ENCODE results near the gene NEK7. TPM values are rescaled to one million over a fixed set of nuclear protein-coding genes. Genes with fewer than 3 reads are reported as not detected.

NEK7 gene
- total RNA-seq, 4 donors from 2014 or later: 98.1 to 152 (median 118) TPM

GRCh38 chr1:198197285-198197684 is 40.5 kb downstream of the NEK7 start:
- no peak overlapping the region for H3K4me3 ChIP-seq
- TF ChIP-seq CTCF (IDR thresholded peaks at IDR 0.05 in 4 of 5, conservative IDR thresholded peaks at IDR 0.05 in 1 of 5): no peak
- TF ChIP-seq POLR2A (IDR thresholded peaks at IDR 0.05): no peak
- ATAC-seq (no peak), DNase-seq (no peak)
- intact Hi-C loops (cut with DNase I; ENCODE audit: low total_unique reads) (no loop called here), in situ Hi-C loops (cut with MboI; ENCODE audit: low sequenced_read_pairs in 4 of 4) (no loop called here)
- no peaks in the 10 kb centered on the region for H3K9me3 ChIP-seq
- H3K27ac ChIP-seq: no peak overlapping the region
- peaks cover 33 to 47% of the 10 kb centered on the region in 2 donors for H3K4me1 ChIP-seq
- H3K27me3 ChIP-seq: no peaks in the 10 kb centered on the region
- no peaks in the 10 kb centered on the region for H3K36me3 ChIP-seq

- no peak overlapping the region for H3K27ac ChIP-seq
- in situ Hi-C loops (cut with MboI; ENCODE audit: low sequenced_read_pairs in 4 of 4): no loop called here
- no peak for TF ChIP-seq POLR2A (IDR thresholded peaks at IDR 0.05)
- TF ChIP-seq CTCF (IDR thresholded peaks at IDR 0.05 in 4 of 5, conservative IDR thresholded peaks at IDR 0.05 in 1 of 5): no peak
These were observed 42.3 kb downstream of the NEK7 start for GRCh38 chr1:198199105-198199504.

GRCh38 chr1:198201956-198202784 is 45.4 kb downstream of the NEK7 start:
- in situ Hi-C loops (cut with MboI; ENCODE audit: low sequenced_read_pairs in 4 of 4): no loop called here
- intact Hi-C loops (cut with DNase I; ENCODE audit: low total_unique reads): no loop called here
- peaks cover 31 to 38% of the 10 kb centered on the region in 2 donors for H3K4me1 ChIP-seq

More at GRCh38 chr1:198199105-198199504, 42.3 kb downstream of the NEK7 start:
- DNase-seq (no peak), ATAC-seq (no peak)
- Histone ChIP-seq H3K27me3 (no peaks in the 10 kb centered on the region), H3K36me3 (no peaks in the 10 kb centered on the region), H3K4me3 (no peak overlapping the region), H3K4me1 (peaks cover 31 to 35% of the 10 kb centered on the region in 2 donors), H3K9me3 (no peaks in the 10 kb centered on the region)
- intact Hi-C loops (cut with DNase I; ENCODE audit: low total_unique reads): no loop called here

GRCh38 chr1:198203434-198203833 is 46.6 kb downstream of the NEK7 start:
- no peaks in the 10 kb centered on the region for H3K27me3 ChIP-seq
- DNase-seq (no peak), ATAC-seq (no peak)
- H3K4me3 ChIP-seq: no peak overlapping the region
- in situ Hi-C loops (cut with MboI; ENCODE audit: low sequenced_read_pairs in 4 of 4): no loop called here
- H3K9me3 ChIP-seq: no peaks in the 10 kb centered on the region
- no peaks in the 10 kb centered on the region for H3K36me3 ChIP-seq
- intact Hi-C loops (cut with DNase I; ENCODE audit: low total_unique reads): no loop called here
- no peak overlapping the region for H3K27ac ChIP-seq
- H3K4me1 ChIP-seq: peaks cover 31 to 38% of the 10 kb centered on the region in 2 donors
- no peak for TF ChIP-seq POLR2A (IDR thresholded peaks at IDR 0.05)

More at GRCh38 chr1:198201956-198202784, 45.4 kb downstream of the NEK7 start:
- DNase-seq: no peak
- Histone ChIP-seq H3K4me3 (no peak overlapping the region), H3K36me3 (no peaks in the 10 kb centered on the region), H3K9me3 (no peaks in the 10 kb centered on the region), H3K27me3 (no peaks in the 10 kb centered on the region), H3K27ac (peak overlapping the region in 1 of 4 donors; percentile 12)
- no peak for TF ChIP-seq POLR2A (IDR thresholded peaks at IDR 0.05)
- TF ChIP-seq CTCF (IDR thresholded peaks at IDR 0.05 in 4 of 5, conservative IDR thresholded peaks at IDR 0.05 in 1 of 5): no peak
- ATAC-seq: peak in 1 of 2 donors; percentile 51

- intact Hi-C loops (cut with DNase I; ENCODE audit: low total_unique reads) (no loop called here), in situ Hi-C loops (cut with MboI; ENCODE audit: low sequenced_read_pairs in 4 of 4) (no loop called here)
- no peak for DNase-seq
- Histone ChIP-seq H3K36me3 (no peaks in the 10 kb centered on the region), H3K4me3 (no peak overlapping the region), H3K27me3 (no peaks in the 10 kb centered on the region), H3K9me3 (no peaks in the 10 kb centered on the region), H3K4me1 (peaks cover 20 to 26% of the 10 kb centered on the region in 2 donors), H3K27ac (no peak overlapping the region)
- TF ChIP-seq CTCF (IDR thresholded peaks at IDR 0.05 in 4 of 5, conservative IDR thresholded peaks at IDR 0.05 in 1 of 5) (no peak), POLR2A (IDR thresholded peaks at IDR 0.05) (no peak)
- no peak for ATAC-seq
These were observed 48.4 kb downstream of the NEK7 start for GRCh38 chr1:198205016-198205684.
